SK-N-SH (cell line): ENCODE measurements around the gene DECR2. TPM values are rescaled to one million over a fixed set of nuclear protein-coding genes. Genes with fewer than 3 reads are reported as not detected.

Experiments used
- CTCF ChIA-PET: fragments of 300-600, 350-600 bp; formaldehyde crosslinking; extraction: SDS; loops from one replicate; lab custom pipeline; 2021; lab: Yijun Ruan, JAX
- POLR2A ChIA-PET: fragments of 350-600 bp; sonication (Branson Sonifier 250); formaldehyde crosslinking; extraction: SDS; loops from one replicate; lab custom pipeline; 2020; ENCODE audit warnings: antibody characterized with exemption, inconsistent platforms; lab: Yijun Ruan, JAX
- DNase-seq: peaks from one replicate; pipeline ENCODE4 v3.0.0; 2012
- H2AFZ ChIP-seq: fragments of 200-600 bp; sonication (generic); 2 replicates; pipeline ENCODE4 v1.8.1; 2016; ENCODE audit warnings: antibody characterized with exemption, mild to moderate bottlenecking, low read depth
- H3F3A ChIP-seq: fragments of 200-600 bp; sonication (generic); replicated peaks from 2 replicates; pipeline ENCODE3; 2016; ENCODE audit warnings: antibody characterized with exemption, mild to moderate bottlenecking; ENCODE audit not compliant: insufficient read depth
- H3K27ac ChIP-seq, 2 experiments: fragments of 200-500 bp in 1 of 2; fragments of 200-600 bp in 1 of 2; sonication (Bioruptor generic) in 1 of 2; sonication (generic), shearing (Covaris generic) in 1 of 2; 2 replicates each; pipeline versions ENCODE4 v1.5.1 to v1.6.1; 2014 to 2016; ENCODE audit warnings: low read depth in 2 of 2, inconsistent platforms in 1 of 2, low read length in 1 of 2, mild to moderate bottlenecking in 1 of 2, mixed read lengths in 1 of 2
- H3K27me3 ChIP-seq: fragments of 200-600 bp; sonication (generic), shearing (Covaris generic); 2 replicates; pipeline ENCODE4 v1.6.1; 2016; ENCODE audit warnings: mixed run types; ENCODE audit not compliant: insufficient read depth
- H3K36me3 ChIP-seq, 2 experiments: fragments of 200-500 bp in 1 of 2; fragments of 200-600 bp in 1 of 2; sonication (Bioruptor generic) in 1 of 2; sonication (generic) in 1 of 2; replicated peaks in 1 of 2; 2 replicates each; pipeline versions ENCODE3 to v1.5.1; 2014 to 2016; ENCODE audit warnings: low read length in 1 of 2, mild to moderate bottlenecking in 1 of 2; ENCODE audit not compliant: insufficient read depth in 2 of 2, control insufficient read depth in 1 of 2
- H3K4me1 ChIP-seq, 2 experiments: fragments of 200-500 bp in 1 of 2; fragments of 200-600 bp in 1 of 2; sonication (Bioruptor generic) in 1 of 2; sonication (generic), shearing (Covaris generic) in 1 of 2; 2 replicates each; pipeline versions ENCODE4 v1.5.1 to v1.6.1; 2014 to 2016; ENCODE audit warnings: low read depth in 1 of 2, low read length in 1 of 2, mixed run types in 1 of 2; ENCODE audit not compliant: insufficient read depth in 2 of 2, control insufficient read depth in 1 of 2
- H3K4me2 ChIP-seq: fragments of 200-600 bp; sonication (generic), shearing (Covaris generic); 2 replicates; pipeline ENCODE4 v1.6.1; 2017; ENCODE audit warnings: mixed run types
- H3K4me3 ChIP-seq, 2 experiments: fragments of 200-500 bp in 1 of 2; fragments of 200-600 bp in 1 of 2; sonication (Bioruptor generic) in 1 of 2; sonication (generic), shearing (Covaris generic) in 1 of 2; 2 replicates each; pipeline versions ENCODE4 v1.5.1 to v1.8.1; 2014 to 2016; ENCODE audit warnings: low read depth in 2 of 2, inconsistent platforms in 1 of 2, low read length in 1 of 2, mild to moderate bottlenecking in 1 of 2, mixed read lengths in 1 of 2, moderate library complexity in 1 of 2
- H3K79me2 ChIP-seq: fragments of 200-600 bp; sonication (generic); 2 replicates; pipeline ENCODE4 v1.8.1; 2017; ENCODE audit warnings: mild to moderate bottlenecking; ENCODE audit not compliant: insufficient read depth
- H3K9ac ChIP-seq: fragments of 200-600 bp; sonication (generic); 2 replicates; pipeline ENCODE4 v1.6.1; 2017; ENCODE audit warnings: mixed run types
- H3K9me2 ChIP-seq: fragments of 200-600 bp; sonication (generic); 2 replicates; pipeline ENCODE4 v1.6.1; 2017; ENCODE audit warnings: mixed run types
- H3K9me3 ChIP-seq: fragments of 200-600 bp; sonication (generic); 2 replicates; pipeline ENCODE4 v1.6.1; 2017; ENCODE audit warnings: mixed run types, mild to moderate bottlenecking, moderate library complexity
- H4K20me1 ChIP-seq: fragments of 200-600 bp; sonication (generic); 2 replicates; pipeline ENCODE4 v1.6.1; 2017; ENCODE audit warnings: mild to moderate bottlenecking, mixed run types; ENCODE audit not compliant: insufficient read depth
- CHD2 ChIP-seq: fragments of 150-350 bp; IDR thresholded peaks from 2 replicates; pipeline ENCODE4 v1.6.1; 2018; ENCODE audit warnings: low read length; ENCODE audit not compliant: partially characterized antibody
- EP300 ChIP-seq, 2 experiments: IDR thresholded peaks; 2 replicates each; pipeline versions ENCODE4 v1.4.0 to v1.6.1; 2012; ENCODE audit warnings: borderline replicate concordance in 1 of 2, low read depth in 1 of 2, low read length in 1 of 2
- EZH2phosphoT487 ChIP-seq: fragments of 200-600 bp; sonication (generic); IDR thresholded peaks from 2 replicates; pipeline ENCODE4 v1.6.1; 2017; ENCODE audit warnings: low read depth, mixed run types, mild to moderate bottlenecking, antibody characterized with exemption, moderate library complexity, borderline replicate concordance
- FOSL2 ChIP-seq: IDR thresholded peaks from 2 replicates; pipeline ENCODE4 v1.4.0; 2012; ENCODE audit warnings: low read depth, mild to moderate bottlenecking, moderate library complexity, borderline replicate concordance
- FOXM1 ChIP-seq: IDR thresholded peaks from 2 replicates; pipeline ENCODE4 v1.4.0; 2012; ENCODE audit warnings: low read depth, mild to moderate bottlenecking
- GATA2 ChIP-seq: sonication (generic); formaldehyde crosslinking; IDR thresholded peaks from 2 replicates; pipeline ENCODE4 v1.5.0; 2020; ENCODE audit warnings: mild to moderate bottlenecking, missing genetic modification reagents
- MXI1 ChIP-seq: IDR thresholded peaks from 2 replicates; pipeline ENCODE4 v1.6.1; 2012; ENCODE audit warnings: mild to moderate bottlenecking, low read depth, low read length, improper control_type of control experiment
- NFIC ChIP-seq: IDR thresholded peaks from 2 replicates; pipeline ENCODE4 v1.4.0; 2012; ENCODE audit warnings: borderline replicate concordance
- NRF1 ChIP-seq: IDR thresholded peaks from 2 replicates; pipeline ENCODE4 v1.6.1; 2012; ENCODE audit warnings: low read depth, mild to moderate bottlenecking, low read length
- RAD21 ChIP-seq: IDR thresholded peaks from 2 replicates; pipeline ENCODE4 v1.6.1; 2012; ENCODE audit warnings: mild to moderate bottlenecking, low read length
- RCOR1 ChIP-seq: fragments of 150-350 bp; IDR thresholded peaks from 2 replicates; pipeline ENCODE4 v1.6.1; 2017; ENCODE audit warnings: antibody characterized with exemption, low read length
- RXRA ChIP-seq: IDR thresholded peaks from 2 replicates; pipeline ENCODE4 v1.4.0; 2012; ENCODE audit warnings: low read depth, mild to moderate bottlenecking, borderline replicate concordance
- TCF12 ChIP-seq: IDR thresholded peaks from 2 replicates; pipeline ENCODE4 v1.4.0; 2012
- WGBS: methylation state at CpG from one replicate; pipeline ENCODE4 v1.1.6; 2017; ENCODE audit warnings: low lambda C conversion rate; 5-methylcytosine and 5-hydroxymethylcytosine counted together
- polyA plus RNA-seq, 3 experiments: library from polyadenylated mRNA; depleted of rRNA; stranded (reverse); fragments of >200 nt; gene quantifications; 2 replicates each; pipeline ENCODE4 v1.2.3, GENCODE V29; 2012
- TF ChIP-seq, protein P1 (sequence below): IDR thresholded peaks from 2 replicates; pipeline ENCODE4 v1.4.0; 2012; ENCODE audit warnings: low read depth, borderline replicate concordance
- TF ChIP-seq, protein P2 (sequence below): fragments of 150-350 bp; IDR thresholded peaks from 2 replicates; pipeline ENCODE4 v1.6.1; 2016; ENCODE audit warnings: mild to moderate bottlenecking, low read depth, low read length
- TF ChIP-seq, protein P3 (sequence below): IDR thresholded peaks from 2 replicates; pipeline ENCODE4; 2012
- TF ChIP-seq, protein P4 (sequence below): fragments of 150-350 bp; IDR thresholded peaks from 2 replicates; pipeline ENCODE4 v1.6.1; 2017; ENCODE audit warnings: antibody characterized with exemption, low read length, low read depth, borderline replicate concordance
- TF ChIP-seq, protein P5 (sequence below): IDR thresholded peaks from 2 replicates; pipeline ENCODE4 v1.6.1; 2012; ENCODE audit warnings: mild to moderate bottlenecking, low read depth, low read length, moderate library complexity

Gene DECR2
- polyA plus RNA-seq, 1 of the 3 experiments (the other 2 are of a cell fraction): 53.0 TPM

DNA sequence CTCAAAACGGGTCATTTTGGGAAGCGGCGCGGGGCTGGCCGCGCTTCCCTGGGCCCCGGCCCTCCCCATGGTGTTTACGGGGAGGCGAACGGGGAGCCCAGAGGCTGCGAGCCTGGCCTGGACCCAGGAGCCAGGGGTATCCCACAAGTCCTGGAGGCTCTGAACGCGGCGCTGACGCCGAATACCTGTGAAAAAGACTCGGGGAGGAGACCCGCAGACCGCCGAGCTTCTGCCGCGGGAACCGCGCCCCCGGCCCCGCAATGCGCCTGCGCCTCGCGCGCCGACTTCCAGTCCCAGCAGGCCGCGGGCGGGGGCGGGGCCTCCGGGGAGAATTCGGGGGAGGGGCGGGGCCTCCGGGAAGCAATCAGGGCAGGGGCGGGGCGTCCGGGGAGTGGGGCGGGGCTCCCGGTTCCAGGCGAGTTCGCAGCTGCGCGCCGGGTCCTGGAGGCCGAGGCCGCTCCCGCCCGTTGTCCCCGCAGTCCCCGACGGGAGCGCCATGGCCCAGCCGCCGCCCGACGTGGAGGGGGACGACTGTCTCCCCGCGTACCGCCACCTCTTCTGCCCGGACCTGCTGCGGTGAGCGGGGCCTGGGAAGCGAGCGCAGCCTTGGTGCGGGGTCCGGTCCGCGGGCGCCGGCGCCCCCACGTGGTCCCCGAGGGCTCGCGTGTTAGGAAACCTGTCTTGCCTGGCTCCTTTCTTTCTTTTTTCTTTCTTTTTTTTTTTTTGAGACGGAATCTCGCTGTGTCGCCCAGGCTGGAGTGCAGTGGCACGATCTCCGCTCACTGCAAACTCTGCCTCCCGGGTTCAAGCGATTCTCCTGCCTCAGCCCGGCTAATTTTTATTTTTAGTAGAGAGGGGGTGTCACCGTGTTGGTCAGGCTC is at the start of gene DECR2 (continued):
- TF ChIP-seq, protein P1, sequence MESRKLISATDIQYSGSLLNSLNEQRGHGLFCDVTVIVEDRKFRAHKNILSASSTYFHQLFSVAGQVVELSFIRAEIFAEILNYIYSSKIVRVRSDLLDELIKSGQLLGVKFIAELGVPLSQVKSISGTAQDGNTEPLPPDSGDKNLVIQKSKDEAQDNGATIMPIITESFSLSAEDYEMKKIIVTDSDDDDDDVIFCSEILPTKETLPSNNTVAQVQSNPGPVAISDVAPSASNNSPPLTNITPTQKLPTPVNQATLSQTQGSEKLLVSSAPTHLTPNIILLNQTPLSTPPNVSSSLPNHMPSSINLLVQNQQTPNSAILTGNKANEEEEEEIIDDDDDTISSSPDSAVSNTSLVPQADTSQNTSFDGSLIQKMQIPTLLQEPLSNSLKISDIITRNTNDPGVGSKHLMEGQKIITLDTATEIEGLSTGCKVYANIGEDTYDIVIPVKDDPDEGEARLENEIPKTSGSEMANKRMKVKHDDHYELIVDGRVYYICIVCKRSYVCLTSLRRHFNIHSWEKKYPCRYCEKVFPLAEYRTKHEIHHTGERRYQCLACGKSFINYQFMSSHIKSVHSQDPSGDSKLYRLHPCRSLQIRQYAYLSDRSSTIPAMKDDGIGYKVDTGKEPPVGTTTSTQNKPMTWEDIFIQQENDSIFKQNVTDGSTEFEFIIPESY: no peak
- peak; percentile 68 for TF ChIP-seq CHD2
- TF ChIP-seq, protein P2, sequence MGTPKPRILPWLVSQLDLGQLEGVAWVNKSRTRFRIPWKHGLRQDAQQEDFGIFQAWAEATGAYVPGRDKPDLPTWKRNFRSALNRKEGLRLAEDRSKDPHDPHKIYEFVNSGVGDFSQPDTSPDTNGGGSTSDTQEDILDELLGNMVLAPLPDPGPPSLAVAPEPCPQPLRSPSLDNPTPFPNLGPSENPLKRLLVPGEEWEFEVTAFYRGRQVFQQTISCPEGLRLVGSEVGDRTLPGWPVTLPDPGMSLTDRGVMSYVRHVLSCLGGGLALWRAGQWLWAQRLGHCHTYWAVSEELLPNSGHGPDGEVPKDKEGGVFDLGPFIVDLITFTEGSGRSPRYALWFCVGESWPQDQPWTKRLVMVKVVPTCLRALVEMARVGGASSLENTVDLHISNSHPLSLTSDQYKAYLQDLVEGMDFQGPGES: no peak
- TF ChIP-seq FOSL2: no peak
- no peak for TF ChIP-seq TCF12
- no peak for TF ChIP-seq GATA2 (CRISPR knock-in tag)
- TF ChIP-seq RXRA: no peak
- peak; percentile 68; the same call in 1 of the 2 replicates for TF ChIP-seq MXI1
- no peak for TF ChIP-seq FOXM1
- TF ChIP-seq, all 33 proteins: peak for 15

DNA sequence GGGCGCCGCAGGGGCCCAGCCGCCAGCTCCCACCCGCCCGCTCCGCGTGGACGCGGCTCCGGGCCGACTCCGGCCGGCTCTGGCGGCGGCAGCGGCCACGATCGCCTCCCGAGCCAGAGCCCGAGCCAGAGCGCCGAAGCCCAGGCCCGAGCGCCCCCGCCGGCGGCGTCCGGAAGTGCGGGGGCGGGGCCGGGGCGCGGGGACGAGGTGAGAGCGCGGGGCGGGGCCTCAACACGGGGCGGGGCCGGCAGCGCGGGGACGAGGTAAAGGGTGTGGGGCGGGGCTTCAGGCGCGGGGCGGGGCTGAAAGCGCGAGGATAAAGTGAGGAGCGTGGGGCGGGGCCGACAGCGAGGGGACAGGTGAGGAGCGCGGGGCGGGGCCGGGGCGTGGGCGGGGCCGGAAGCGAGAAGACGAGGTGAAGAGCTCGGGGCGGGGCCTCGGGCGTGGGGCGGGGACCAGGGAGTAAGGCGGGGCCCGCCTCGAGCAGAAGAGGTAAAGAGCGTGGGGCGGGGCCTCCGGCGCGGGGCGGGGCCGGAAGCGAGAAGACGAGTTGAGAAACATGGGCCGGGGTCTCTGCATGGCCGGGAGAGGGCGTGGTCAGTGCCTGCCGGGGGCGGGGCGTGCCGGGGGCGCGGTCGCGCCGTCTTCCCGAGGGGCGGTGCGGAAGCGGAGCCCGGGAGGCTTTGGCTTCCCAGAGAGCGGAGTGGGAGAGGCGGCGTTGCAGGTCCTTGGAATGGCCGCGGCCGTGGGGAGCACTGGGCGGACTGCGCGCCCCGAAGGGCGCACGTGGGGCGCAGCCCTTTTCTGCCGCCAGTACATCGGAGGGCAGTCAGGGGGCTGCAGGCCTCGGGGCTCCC is 48.9 kb upstream of the DECR2 start, which contains the start of gene AXIN1:
AXIN1 (minus strand) TSS at position 177 of the 857 bp plus-strand sequence. CDS start 5,698 bp downstream, outside the sequence.
- ChIA-PET CTCF (interaction anchor here (0.6 to 4.4 kb wide), 15 partner anchors 9 to 287 kb away, joined by 3 to 22 read pairs (median 5); partner anchors contain the start of genes FAM234A and HBQ1), POLR2A (interaction anchor here (1.6 kb wide), 1 partner anchor 9 kb away, joined by 3 read pairs; no protein-coding TSS in a partner anchor)
- Histone ChIP-seq H3K4me2 (peak within 1 kb of the TSS; percentile 87), H3K9ac (peak within 1 kb of the TSS; percentile 69), H3F3A (no peaks in the 10 kb centered on the region), H3K4me1 (peaks cover 0 to 4% of the 10 kb centered on the region in 2 experiments; a peak in 2 of 4 replicates), H3K79me2 (peaks cover 41% of the 10 kb centered on the region), H3K27me3 (no peaks in the 10 kb centered on the region), H3K9me2 (no peaks in the 10 kb centered on the region), H3K4me3 (peak within 1 kb of the TSS; percentile 61 to 92), H3K27ac (peak within 1 kb of the TSS in 1 of 2 experiments; percentile 41; a peak in 2 of 4 replicates), H3K9me3 (no peaks in the 10 kb centered on the region), H4K20me1 (peaks cover 31% of the 10 kb centered on the region), H2AFZ (0 out of 2 replicates have a peak within 1 kb of the TSS, but pooled peaks have one; percentile 41), H3K36me3 (peaks cover 4 to 7% of the 10 kb centered on the region in 2 experiments)
- WGBS: 2% methylated on average over 63 of the region's 113 CpGs
- DNase-seq: peak; percentile 97
- TF ChIP-seq NFIC (no peak), EZH2phosphoT487 (no peak), EP300 (IDR thresholded peaks at IDR 0.05; ENCODE audit: borderline replicate concordance in 1 of 2, low read depth in 1 of 2, low read length in 1 of 2) (no peak), RCOR1 (no peak), FOSL2 (no peak), NRF1 (no peak), RAD21 (peak; percentile 60), RXRA (no peak)
- TF ChIP-seq, protein P3, sequence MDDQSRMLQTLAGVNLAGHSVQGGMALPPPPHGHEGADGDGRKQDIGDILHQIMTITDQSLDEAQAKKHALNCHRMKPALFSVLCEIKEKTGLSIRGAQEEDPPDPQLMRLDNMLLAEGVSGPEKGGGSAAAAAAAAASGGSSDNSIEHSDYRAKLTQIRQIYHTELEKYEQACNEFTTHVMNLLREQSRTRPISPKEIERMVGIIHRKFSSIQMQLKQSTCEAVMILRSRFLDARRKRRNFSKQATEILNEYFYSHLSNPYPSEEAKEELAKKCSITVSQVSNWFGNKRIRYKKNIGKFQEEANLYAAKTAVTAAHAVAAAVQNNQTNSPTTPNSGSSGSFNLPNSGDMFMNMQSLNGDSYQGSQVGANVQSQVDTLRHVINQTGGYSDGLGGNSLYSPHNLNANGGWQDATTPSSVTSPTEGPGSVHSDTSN: no peak
- TF ChIP-seq, protein P4, sequence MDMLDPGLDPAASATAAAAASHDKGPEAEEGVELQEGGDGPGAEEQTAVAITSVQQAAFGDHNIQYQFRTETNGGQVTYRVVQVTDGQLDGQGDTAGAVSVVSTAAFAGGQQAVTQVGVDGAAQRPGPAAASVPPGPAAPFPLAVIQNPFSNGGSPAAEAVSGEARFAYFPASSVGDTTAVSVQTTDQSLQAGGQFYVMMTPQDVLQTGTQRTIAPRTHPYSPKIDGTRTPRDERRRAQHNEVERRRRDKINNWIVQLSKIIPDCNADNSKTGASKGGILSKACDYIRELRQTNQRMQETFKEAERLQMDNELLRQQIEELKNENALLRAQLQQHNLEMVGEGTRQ: no peak
- TF ChIP-seq, protein P5, sequence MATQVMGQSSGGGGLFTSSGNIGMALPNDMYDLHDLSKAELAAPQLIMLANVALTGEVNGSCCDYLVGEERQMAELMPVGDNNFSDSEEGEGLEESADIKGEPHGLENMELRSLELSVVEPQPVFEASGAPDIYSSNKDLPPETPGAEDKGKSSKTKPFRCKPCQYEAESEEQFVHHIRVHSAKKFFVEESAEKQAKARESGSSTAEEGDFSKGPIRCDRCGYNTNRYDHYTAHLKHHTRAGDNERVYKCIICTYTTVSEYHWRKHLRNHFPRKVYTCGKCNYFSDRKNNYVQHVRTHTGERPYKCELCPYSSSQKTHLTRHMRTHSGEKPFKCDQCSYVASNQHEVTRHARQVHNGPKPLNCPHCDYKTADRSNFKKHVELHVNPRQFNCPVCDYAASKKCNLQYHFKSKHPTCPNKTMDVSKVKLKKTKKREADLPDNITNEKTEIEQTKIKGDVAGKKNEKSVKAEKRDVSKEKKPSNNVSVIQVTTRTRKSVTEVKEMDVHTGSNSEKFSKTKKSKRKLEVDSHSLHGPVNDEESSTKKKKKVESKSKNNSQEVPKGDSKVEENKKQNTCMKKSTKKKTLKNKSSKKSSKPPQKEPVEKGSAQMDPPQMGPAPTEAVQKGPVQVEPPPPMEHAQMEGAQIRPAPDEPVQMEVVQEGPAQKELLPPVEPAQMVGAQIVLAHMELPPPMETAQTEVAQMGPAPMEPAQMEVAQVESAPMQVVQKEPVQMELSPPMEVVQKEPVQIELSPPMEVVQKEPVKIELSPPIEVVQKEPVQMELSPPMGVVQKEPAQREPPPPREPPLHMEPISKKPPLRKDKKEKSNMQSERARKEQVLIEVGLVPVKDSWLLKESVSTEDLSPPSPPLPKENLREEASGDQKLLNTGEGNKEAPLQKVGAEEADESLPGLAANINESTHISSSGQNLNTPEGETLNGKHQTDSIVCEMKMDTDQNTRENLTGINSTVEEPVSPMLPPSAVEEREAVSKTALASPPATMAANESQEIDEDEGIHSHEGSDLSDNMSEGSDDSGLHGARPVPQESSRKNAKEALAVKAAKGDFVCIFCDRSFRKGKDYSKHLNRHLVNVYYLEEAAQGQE: no peak
